MM.1S (cell line): ENCODE data around the gene IRAK1BP1.
A peak's percentile ranks its signal among the peaks of the same experiment; 100 is the strongest.

Experiments used
- DNase-seq: peaks from one replicate; pipeline ENCODE4 v3.0.0-alpha.2; 2015
- H2AFZ ChIP-seq: fragments of 300-600 bp; sonication (generic); 2 replicates; pipeline ENCODE4 v1.6.0; 2016; ENCODE audit warnings: antibody characterized with exemption, low read length
- H3F3A ChIP-seq: fragments of 300-600 bp; sonication (generic); 2 replicates; pipeline ENCODE4 v1.6.1; 2016; ENCODE audit warnings: mild to moderate bottlenecking, antibody characterized with exemption, low read length, moderate library complexity, mixed read lengths; ENCODE audit not compliant: insufficient read depth
- H3K27ac ChIP-seq: fragments of 300-600 bp; sonication (generic); 2 replicates; pipeline ENCODE4 v1.5.1; 2016; ENCODE audit warnings: mild to moderate bottlenecking, low read length
- H3K27me3 ChIP-seq: fragments of 300-600 bp; sonication (generic); replicated peaks from 2 replicates; pipeline ENCODE4 v1.6.0; 2016; ENCODE audit warnings: low read length; ENCODE audit not compliant: insufficient read depth
- H3K36me3 ChIP-seq: fragments of 300-600 bp; sonication (generic); replicated peaks from 2 replicates; pipeline ENCODE4 v1.6.1; 2016; ENCODE audit warnings: mild to moderate bottlenecking, low read length, mixed read lengths; ENCODE audit not compliant: insufficient read depth
- H3K4me1 ChIP-seq: fragments of 300-600 bp; sonication (generic); 2 replicates; pipeline ENCODE4 v1.6.1; 2016; ENCODE audit warnings: low read length, mixed read lengths
- H3K4me2 ChIP-seq: fragments of 300-600 bp; sonication (generic); 2 replicates; pipeline ENCODE4 v1.6.0; 2016; ENCODE audit warnings: low read depth, low read length
- H3K4me3 ChIP-seq: fragments of 300-600 bp; sonication (generic); 2 replicates; pipeline ENCODE4 v1.5.1; 2016; ENCODE audit warnings: low read length, mixed read lengths
- H3K79me2 ChIP-seq: fragments of 300-600 bp; sonication (generic); 2 replicates; pipeline ENCODE4 v1.6.1; 2016; ENCODE audit warnings: mixed run types, low read length, mixed read lengths
- H3K9ac ChIP-seq: fragments of 300-600 bp; sonication (generic); 2 replicates; pipeline ENCODE4 v1.6.1; 2016; ENCODE audit warnings: low read length, mixed read lengths
- H3K9me2 ChIP-seq: fragments of 300-600 bp; sonication (generic); replicated peaks from 2 replicates; pipeline ENCODE4 v1.6.1; 2016; ENCODE audit warnings: mild to moderate bottlenecking, low read length, mixed read lengths; ENCODE audit not compliant: insufficient read depth
- H3K9me3 ChIP-seq: fragments of 300-600 bp; sonication (generic); replicated peaks from 2 replicates; pipeline ENCODE4 v1.6.1; 2016; ENCODE audit warnings: mild to moderate bottlenecking, low read length, mixed read lengths; ENCODE audit not compliant: insufficient read depth
- H4K20me1 ChIP-seq: fragments of 300-600 bp; sonication (generic); 2 replicates; pipeline ENCODE4 v1.6.1; 2016; ENCODE audit warnings: mild to moderate bottlenecking, low read length, moderate library complexity, mixed read lengths; ENCODE audit not compliant: insufficient read depth
- EZH2 ChIP-seq: fragments of 300-600 bp; sonication (generic); optimal IDR thresholded peaks from 2 replicates; pipeline ENCODE3; 2017; ENCODE audit warnings: low read depth, mild to moderate bottlenecking, antibody characterized with exemption, low read length, mixed read lengths
- EZH2phosphoT487 ChIP-seq: fragments of 300-600 bp; sonication (generic); IDR thresholded peaks from 2 replicates; pipeline ENCODE4 v1.6.1; 2018; ENCODE audit warnings: antibody characterized with exemption, low read length
- TF ChIP-seq, protein P1 (sequence below): fragments of 300-600 bp; sonication (generic); IDR thresholded peaks from 2 replicates; pipeline ENCODE4 v1.5.1; 2016; ENCODE audit warnings: antibody characterized with exemption, low read length, mixed read lengths

Gene IRAK1BP1, protein sequence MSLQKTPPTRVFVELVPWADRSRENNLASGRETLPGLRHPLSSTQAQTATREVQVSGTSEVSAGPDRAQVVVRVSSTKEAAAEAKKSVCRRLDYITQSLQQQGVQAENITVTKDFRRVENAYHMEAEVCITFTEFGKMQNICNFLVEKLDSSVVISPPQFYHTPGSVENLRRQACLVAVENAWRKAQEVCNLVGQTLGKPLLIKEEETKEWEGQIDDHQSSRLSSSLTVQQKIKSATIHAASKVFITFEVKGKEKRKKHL

DNA sequence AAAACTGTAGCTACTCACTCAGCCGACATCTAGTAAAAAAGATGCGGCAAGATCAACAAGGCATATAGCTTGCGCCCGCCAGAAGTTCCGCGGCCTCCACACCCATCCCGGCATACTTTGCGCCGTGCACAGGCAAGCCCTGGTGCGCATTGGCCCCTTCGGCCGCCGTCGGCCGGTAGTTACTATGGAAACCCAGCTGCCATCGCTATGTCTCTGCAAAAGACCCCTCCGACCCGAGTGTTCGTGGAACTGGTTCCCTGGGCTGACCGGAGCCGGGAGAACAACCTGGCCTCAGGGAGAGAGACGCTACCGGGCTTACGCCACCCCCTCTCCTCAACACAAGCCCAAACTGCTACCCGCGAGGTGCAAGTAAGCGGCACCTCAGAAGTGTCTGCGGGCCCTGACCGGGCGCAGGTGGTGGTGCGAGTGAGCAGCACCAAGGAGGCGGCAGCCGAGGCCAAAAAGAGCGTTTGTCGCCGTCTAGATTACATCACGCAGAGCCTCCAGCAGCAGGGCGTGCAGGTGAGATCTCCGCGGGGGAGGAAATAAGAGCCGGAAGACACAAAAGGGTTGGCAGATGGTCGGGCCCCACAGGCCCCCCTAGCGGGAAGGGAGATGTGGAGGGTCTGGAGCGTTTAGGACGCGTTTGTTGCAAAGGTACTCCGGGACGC is at the start of gene IRAK1BP1:
Gene IRAK1BP1, plus strand, starts transcription at position 182 of the 671 bp plus-strand sequence. Its CDS starts 26 bp downstream, at position 208.
- Histone ChIP-seq H3F3A (peaks cover 13% of the 10 kb centered on the region), H3K9ac (peak within 1 kb of the TSS; percentile 79), H3K4me2 (peak within 1 kb of the TSS; percentile 70), H3K79me2 (peaks cover 5% of the 10 kb centered on the region; the same call in 1 of the 2 replicates), H3K36me3 (no peaks in the 10 kb centered on the region), H2AFZ (peak within 1 kb of the TSS; percentile 97), H3K4me3 (peak within 1 kb of the TSS; percentile 90), H3K27ac (peak within 1 kb of the TSS; percentile 86), H3K27me3 (no peaks in the 10 kb centered on the region), H4K20me1 (no peaks in the 10 kb centered on the region), H3K9me3 (no peaks in the 10 kb centered on the region), H3K4me1 (peaks cover 18% of the 10 kb centered on the region; the same call in 1 of the 2 replicates), H3K9me2 (no peaks in the 10 kb centered on the region)
- no peak for TF ChIP-seq EZH2phosphoT487
- TF ChIP-seq, protein P1, sequence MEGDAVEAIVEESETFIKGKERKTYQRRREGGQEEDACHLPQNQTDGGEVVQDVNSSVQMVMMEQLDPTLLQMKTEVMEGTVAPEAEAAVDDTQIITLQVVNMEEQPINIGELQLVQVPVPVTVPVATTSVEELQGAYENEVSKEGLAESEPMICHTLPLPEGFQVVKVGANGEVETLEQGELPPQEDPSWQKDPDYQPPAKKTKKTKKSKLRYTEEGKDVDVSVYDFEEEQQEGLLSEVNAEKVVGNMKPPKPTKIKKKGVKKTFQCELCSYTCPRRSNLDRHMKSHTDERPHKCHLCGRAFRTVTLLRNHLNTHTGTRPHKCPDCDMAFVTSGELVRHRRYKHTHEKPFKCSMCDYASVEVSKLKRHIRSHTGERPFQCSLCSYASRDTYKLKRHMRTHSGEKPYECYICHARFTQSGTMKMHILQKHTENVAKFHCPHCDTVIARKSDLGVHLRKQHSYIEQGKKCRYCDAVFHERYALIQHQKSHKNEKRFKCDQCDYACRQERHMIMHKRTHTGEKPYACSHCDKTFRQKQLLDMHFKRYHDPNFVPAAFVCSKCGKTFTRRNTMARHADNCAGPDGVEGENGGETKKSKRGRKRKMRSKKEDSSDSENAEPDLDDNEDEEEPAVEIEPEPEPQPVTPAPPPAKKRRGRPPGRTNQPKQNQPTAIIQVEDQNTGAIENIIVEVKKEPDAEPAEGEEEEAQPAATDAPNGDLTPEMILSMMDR, result peak; percentile 21; the same call in 1 of the 2 replicates
- DNase-seq, result peak; percentile 85

DNA sequence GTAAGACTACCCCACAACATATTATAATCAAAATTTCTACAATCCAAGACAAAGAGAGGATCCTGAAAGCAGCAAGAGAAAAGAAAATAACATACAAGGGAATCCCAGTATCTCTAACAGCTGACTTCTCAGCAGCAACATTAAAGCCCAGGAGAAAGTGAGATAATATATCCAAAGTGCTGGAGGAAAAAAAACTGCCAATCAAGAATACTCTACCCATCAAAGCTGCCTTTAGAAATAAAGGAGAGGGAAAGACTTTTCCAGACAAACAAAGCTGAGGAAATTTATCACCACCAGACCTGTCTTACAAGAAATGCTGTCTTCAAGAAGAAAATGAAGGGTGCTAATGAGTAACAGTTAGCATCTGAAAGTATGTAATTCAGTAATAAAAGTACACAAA is 43.3 kb upstream of the IRAK1BP1 start:
- Histone ChIP-seq H4K20me1 (no peaks in the 10 kb centered on the region), H2AFZ (no peak overlapping the region), H3K79me2 (no peaks in the 10 kb centered on the region), H3K9me2 (no peaks in the 10 kb centered on the region), H3K4me2 (no peak overlapping the region), H3F3A (peaks cover 2% of the 10 kb centered on the region), H3K27ac (no peak overlapping the region), H3K9me3 (no peaks in the 10 kb centered on the region), H3K4me1 (peaks cover 6% of the 10 kb centered on the region), H3K9ac (no peak overlapping the region), H3K4me3 (no peak overlapping the region), H3K36me3 (no peaks in the 10 kb centered on the region), H3K27me3 (no peaks in the 10 kb centered on the region)
- DNase-seq, result no peak
- TF ChIP-seq EZH2phosphoT487, result no peak
- TF ChIP-seq, protein P1, result no peak

DNA sequence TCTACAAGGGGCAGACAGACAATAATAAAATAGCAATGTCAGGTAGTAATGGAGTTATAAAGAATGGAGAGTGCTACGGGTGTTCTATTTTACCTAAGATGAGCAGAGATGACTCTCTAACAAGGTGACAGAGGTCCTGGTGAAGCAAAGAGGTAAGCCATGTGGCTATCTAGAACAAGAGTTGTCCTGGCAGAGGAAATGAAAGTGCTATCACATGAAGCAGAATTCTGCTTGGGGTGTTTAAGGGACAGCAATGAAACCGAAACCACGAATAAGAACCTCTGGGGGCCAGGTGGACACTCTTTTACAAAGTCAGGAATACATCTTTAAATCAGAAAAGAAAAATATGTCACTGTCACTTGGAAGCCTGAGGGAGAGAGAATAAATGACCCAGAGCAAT is 37.9 kb upstream of the IRAK1BP1 start:
- peak overlapping the region; percentile 26; the same call in 1 of the 2 replicates for H3K4me2 ChIP-seq
- no peak overlapping the region for H3K4me3 ChIP-seq
- no peaks in the 10 kb centered on the region for H3K79me2 ChIP-seq
- H3F3A ChIP-seq, result peaks cover 19% of the 10 kb centered on the region
- H3K9me2 ChIP-seq, result no peaks in the 10 kb centered on the region
- no peak overlapping the region for H2AFZ ChIP-seq
- H3K27ac ChIP-seq, result peak overlapping the region; percentile 3; the same call in 1 of the 2 replicates
- H3K36me3 ChIP-seq, result no peaks in the 10 kb centered on the region
- no peaks in the 10 kb centered on the region for H3K27me3 ChIP-seq
- H3K9ac ChIP-seq, result no peak overlapping the region
- no peaks in the 10 kb centered on the region for H3K9me3 ChIP-seq
- H3K4me1 ChIP-seq, result peaks cover 42% of the 10 kb centered on the region
- DNase-seq, result peak; percentile 81
- no peaks in the 10 kb centered on the region for H4K20me1 ChIP-seq
- TF ChIP-seq EZH2 (no peak), EZH2phosphoT487 (no peak)
- TF ChIP-seq, protein P1, result no peak
